ENCODE data around the gene CRELD1.
A peak's percentile ranks its signal among the peaks of the same experiment; 100 is the strongest.
"Not testable (repeated sequence)": the region's sequence is repeated elsewhere in the genome, so short reads cannot be mapped to it uniquely, and the experiment has no call there.

CRELD1 gene

GRCh38 chr3:9933561-9934234 lies at the start of gene CRELD1:
TSS of gene CRELD1 (plus strand) at chr3:9933834. CDS start at chr3:9934439, 605 bp downstream.
- peaks cover 29 to 30% of the 10 kb centered on the region in 2 donors for H3K36me3 ChIP-seq (ENCODE audit: control insufficient read depth in 1 of 2, insufficient read depth in 2 of 2, low read length in 2 of 2)
- no peaks in the 10 kb centered on the region for H3K27me3 ChIP-seq (ENCODE audit: low read depth, low read length)
- peak within 1 kb of the TSS; percentile 81 to 88 for H3K4me3 ChIP-seq (ENCODE audit: low read depth in 1 of 2, low read length in 2 of 2)
- H3K4me1 ChIP-seq (ENCODE audit: control insufficient read depth in 1 of 2, insufficient read depth in 2 of 2, low read length in 2 of 2), result peaks cover 15 to 21% of the 10 kb centered on the region in 2 donors
- no peaks in the 10 kb centered on the region for H3K9me3 ChIP-seq (ENCODE audit: control insufficient read depth in 1 of 2, low read length in 2 of 2)
- H3K27ac ChIP-seq (ENCODE audit: low read length), result peak within 1 kb of the TSS; percentile 95

- H3K36me3 ChIP-seq (ENCODE audit: control insufficient read depth in 1 of 2, insufficient read depth in 2 of 2, low read length in 2 of 2), result no peaks in the 10 kb centered on the region
- no peak overlapping the region for H3K4me3 ChIP-seq (ENCODE audit: low read depth in 1 of 2, low read length in 2 of 2)
- H3K9me3 ChIP-seq (ENCODE audit: control insufficient read depth in 1 of 2, low read length in 2 of 2), result no peaks in the 10 kb centered on the region
- no peaks in the 10 kb centered on the region for H3K27me3 ChIP-seq (ENCODE audit: low read depth, low read length)
- no peaks in the 10 kb centered on the region for H3K4me1 ChIP-seq (ENCODE audit: control insufficient read depth in 1 of 2, insufficient read depth in 2 of 2, low read length in 2 of 2)
- H3K27ac ChIP-seq (ENCODE audit: low read length), result no peak overlapping the region
Observed at GRCh38 chr3:9884555-9885165, 49.0 kb upstream of the CRELD1 start.

- Histone ChIP-seq H3K9me3 (ENCODE audit: control insufficient read depth in 1 of 2, low read length in 2 of 2) (no peaks in the 10 kb centered on the region), H3K27ac (ENCODE audit: low read length) (no peak overlapping the region), H3K27me3 (ENCODE audit: low read depth, low read length) (no peaks in the 10 kb centered on the region), H3K4me3 (ENCODE audit: low read depth in 1 of 2, low read length in 2 of 2) (no peak overlapping the region), H3K4me1 (ENCODE audit: control insufficient read depth in 1 of 2, insufficient read depth in 2 of 2, low read length in 2 of 2) (no peaks in the 10 kb centered on the region), H3K36me3 (ENCODE audit: control insufficient read depth in 1 of 2, insufficient read depth in 2 of 2, low read length in 2 of 2) (no peaks in the 10 kb centered on the region)
Observed at GRCh38 chr3:9886328-9886727, 47.3 kb upstream of the CRELD1 start.

GRCh38 chr3:9887480-9887879 lies 46.2 kb upstream of the CRELD1 start:
- Histone ChIP-seq H3K4me3 (ENCODE audit: low read depth in 1 of 2, low read length in 2 of 2) (no peak overlapping the region), H3K9me3 (ENCODE audit: control insufficient read depth in 1 of 2, low read length in 2 of 2) (no peaks in the 10 kb centered on the region), H3K27me3 (ENCODE audit: low read depth, low read length) (no peaks in the 10 kb centered on the region), H3K36me3 (ENCODE audit: control insufficient read depth in 1 of 2, insufficient read depth in 2 of 2, low read length in 2 of 2) (peaks cover 0 to under 1% of the 10 kb centered on the region in 2 donors), H3K27ac (ENCODE audit: low read length) (no peak overlapping the region), H3K4me1 (ENCODE audit: control insufficient read depth in 1 of 2, insufficient read depth in 2 of 2, low read length in 2 of 2) (peaks cover 0 to 5% of the 10 kb centered on the region in 2 donors)

- no peaks in the 10 kb centered on the region for H3K9me3 ChIP-seq (ENCODE audit: control insufficient read depth in 1 of 2, low read length in 2 of 2)
- no peak overlapping the region for H3K4me3 ChIP-seq (ENCODE audit: low read depth in 1 of 2, low read length in 2 of 2)
- peaks cover 0 to 10% of the 10 kb centered on the region in 2 donors for H3K4me1 ChIP-seq (ENCODE audit: control insufficient read depth in 1 of 2, insufficient read depth in 2 of 2, low read length in 2 of 2)
- H3K36me3 ChIP-seq (ENCODE audit: control insufficient read depth in 1 of 2, insufficient read depth in 2 of 2, low read length in 2 of 2), result peaks cover 10 to 11% of the 10 kb centered on the region in 2 donors
- no peak overlapping the region for H3K27ac ChIP-seq (ENCODE audit: low read length)
- H3K27me3 ChIP-seq (ENCODE audit: low read depth, low read length), result no peaks in the 10 kb centered on the region
Observed at GRCh38 chr3:9888540-9888939, 45.1 kb upstream of the CRELD1 start.

- H3K4me3 ChIP-seq (ENCODE audit: low read depth in 1 of 2, low read length in 2 of 2), result no peak overlapping the region
- no peak overlapping the region for H3K27ac ChIP-seq (ENCODE audit: low read length)
- H3K27me3 ChIP-seq (ENCODE audit: low read depth, low read length), result no peaks in the 10 kb centered on the region
- H3K36me3 ChIP-seq (ENCODE audit: control insufficient read depth in 1 of 2, insufficient read depth in 2 of 2, low read length in 2 of 2), result peaks cover 14 to 16% of the 10 kb centered on the region in 2 donors
- H3K4me1 ChIP-seq (ENCODE audit: control insufficient read depth in 1 of 2, insufficient read depth in 2 of 2, low read length in 2 of 2), result peaks cover 0 to 16% of the 10 kb centered on the region in 2 donors
- H3K9me3 ChIP-seq (ENCODE audit: control insufficient read depth in 1 of 2, low read length in 2 of 2), result no peaks in the 10 kb centered on the region
Observed at GRCh38 chr3:9889405-9889804, 44.2 kb upstream of the CRELD1 start.

- H3K27me3 ChIP-seq (ENCODE audit: low read depth, low read length), result no peaks in the 10 kb centered on the region
- peak within 1 kb of the TSS; percentile 98 for H3K27ac ChIP-seq (ENCODE audit: low read length)
- H3K4me1 ChIP-seq (ENCODE audit: control insufficient read depth in 1 of 2, insufficient read depth in 2 of 2, low read length in 2 of 2), result peaks cover 0 to 16% of the 10 kb centered on the region in 2 donors
- peak within 1 kb of the TSS; percentile 72 to 94 for H3K4me3 ChIP-seq (ENCODE audit: low read depth in 1 of 2, low read length in 2 of 2)
- H3K9me3 ChIP-seq (ENCODE audit: control insufficient read depth in 1 of 2, low read length in 2 of 2), result no peaks in the 10 kb centered on the region
- peaks cover 14 to 16% of the 10 kb centered on the region in 2 donors for H3K36me3 ChIP-seq (ENCODE audit: control insufficient read depth in 1 of 2, insufficient read depth in 2 of 2, low read length in 2 of 2)
Observed at GRCh38 chr3:9890249-9891071, 43.2 kb upstream of the CRELD1 start, which contains the start of gene JAGN1. TSS of gene JAGN1 (plus strand) at chr3:9890610. CDS start at chr3:9890723, 113 bp downstream.

GRCh38 chr3:9891072-9891622 lies 42.5 kb upstream of the CRELD1 start:
- no peaks in the 10 kb centered on the region for H3K27me3 ChIP-seq (ENCODE audit: low read depth, low read length)
- H3K4me3 ChIP-seq (ENCODE audit: low read depth in 1 of 2, low read length in 2 of 2), result peak overlapping the region; percentile 72 to 94
- peaks cover 14 to 16% of the 10 kb centered on the region in 2 donors for H3K36me3 ChIP-seq (ENCODE audit: control insufficient read depth in 1 of 2, insufficient read depth in 2 of 2, low read length in 2 of 2)
- peak overlapping the region; percentile 98 for H3K27ac ChIP-seq (ENCODE audit: low read length)
- no peaks in the 10 kb centered on the region for H3K9me3 ChIP-seq (ENCODE audit: control insufficient read depth in 1 of 2, low read length in 2 of 2)
- peaks cover 0 to 16% of the 10 kb centered on the region in 2 donors for H3K4me1 ChIP-seq (ENCODE audit: control insufficient read depth in 1 of 2, insufficient read depth in 2 of 2, low read length in 2 of 2)

- no peaks in the 10 kb centered on the region for H3K9me3 ChIP-seq (ENCODE audit: control insufficient read depth in 1 of 2, low read length in 2 of 2)
- no peak overlapping the region for H3K27ac ChIP-seq (ENCODE audit: low read length)
- peaks cover 14 to 16% of the 10 kb centered on the region in 2 donors for H3K36me3 ChIP-seq (ENCODE audit: control insufficient read depth in 1 of 2, insufficient read depth in 2 of 2, low read length in 2 of 2)
- H3K4me1 ChIP-seq (ENCODE audit: control insufficient read depth in 1 of 2, insufficient read depth in 2 of 2, low read length in 2 of 2), result peaks cover 0 to 32% of the 10 kb centered on the region in 2 donors
- H3K4me3 ChIP-seq (ENCODE audit: low read depth in 1 of 2, low read length in 2 of 2), result no peak overlapping the region
- no peaks in the 10 kb centered on the region for H3K27me3 ChIP-seq (ENCODE audit: low read depth, low read length)
Observed at GRCh38 chr3:9893739-9894138, 39.9 kb upstream of the CRELD1 start.

GRCh38 chr3:9895715-9896114 lies 37.9 kb upstream of the CRELD1 start:
- H3K9me3 ChIP-seq (ENCODE audit: control insufficient read depth in 1 of 2, low read length in 2 of 2); H3K27ac ChIP-seq (ENCODE audit: low read length); H3K4me3 ChIP-seq (ENCODE audit: low read depth in 1 of 2, low read length in 2 of 2); H3K27me3 ChIP-seq (ENCODE audit: low read depth, low read length): not testable (repeated sequence)
- peaks cover 0 to 32% of the 10 kb centered on the region in 2 donors for H3K4me1 ChIP-seq (ENCODE audit: control insufficient read depth in 1 of 2, insufficient read depth in 2 of 2, low read length in 2 of 2)
- peaks cover 14 to 16% of the 10 kb centered on the region in 2 donors for H3K36me3 ChIP-seq (ENCODE audit: control insufficient read depth in 1 of 2, insufficient read depth in 2 of 2, low read length in 2 of 2)

Measured in muscle layer of duodenum (tissue), 2 donors.